CD4-positive, alpha-beta T cell treated with Interferon alpha-2 for 1 hour (primary cell): ENCODE data around the gene CD63.

Source experiments
- DNase-seq, 2 donors: peaks; one replicate each; pipeline ENCODE4 v3.0.0-alpha.2; 2020 to 2022

CD63 gene

GRCh38 chr12:55738123-55739024, 9.6 kb upstream of the CD63 start:
- DNase-seq = peak; percentile 76 to 91

- DNase-seq = no peak
Measured at GRCh38 chr12:55737581-55738122, 8.8 kb upstream of the CD63 start.

- peak; percentile 61 to 71 for DNase-seq
Measured at GRCh38 chr12:55736780-55737580, 8.2 kb upstream of the CD63 start.

- DNase-seq = no peak
Measured at GRCh38 chr12:55736076-55736475, 7.3 kb upstream of the CD63 start.

GRCh38 chr12:55734595-55734994, 5.8 kb upstream of the CD63 start:
- DNase-seq = no peak

GRCh38 chr12:55733858-55734257, 5.0 kb upstream of the CD63 start:
- no peak for DNase-seq

GRCh38 chr12:55733021-55733555, 4.3 kb upstream of the CD63 start:
- no peak for DNase-seq

- DNase-seq = no peak
Measured at GRCh38 chr12:55732288-55732687, 3.5 kb upstream of the CD63 start.

- peak; percentile 38 to 45 for DNase-seq
Measured at GRCh38 chr12:55729819-55730818, 1.3 kb upstream of the CD63 start.

- peak in 1 of 2 donors; percentile 35 for DNase-seq
Measured at GRCh38 chr12:55728186-55728938, 447 bp downstream of the CD63 start.

GRCh38 chr12:55727643-55728185, 1.1 kb downstream of the CD63 start:
- no peak for DNase-seq

GRCh38 chr12:55726971-55727370, 1.8 kb downstream of the CD63 start:
- DNase-seq = no peak

- no peak for DNase-seq
Measured at GRCh38 chr12:55725556-55725955, 3.3 kb downstream of the CD63 start.

- no peak for DNase-seq
Measured at GRCh38 chr12:55724940-55725309, 3.9 kb downstream of the CD63 start.

- DNase-seq = peak; percentile 73 to 78
Measured at GRCh38 chr12:55724226-55724939, 4.4 kb downstream of the CD63 start.

- DNase-seq = no peak
Measured at GRCh38 chr12:55723516-55724225, 5.1 kb downstream of the CD63 start.

- no peak for DNase-seq
Measured at GRCh38 chr12:55722948-55723347, 5.9 kb downstream of the CD63 start.

- no peak for DNase-seq
Measured at GRCh38 chr12:55721601-55722213, 7.1 kb downstream of the CD63 start.

GRCh38 chr12:55720894-55721444, 7.8 kb downstream of the CD63 start:
- DNase-seq = no peak
